Activated CD4-positive, alpha-beta T cell treated with anti-CD3 and anti-CD28 coated beads, Interleukin-10, Interleukin-2, amounts not matched to agents 100 ng/mL and 50 ng/mL, durations not matched to agents 16 hours and 8 hours (primary cell): ENCODE data around the gene LAMC3.
"Not testable (repeated sequence)": the region's sequence is repeated elsewhere in the genome, so short reads cannot be mapped to it uniquely, and the experiment has no call there.

Source experiments
- DNase-seq: peaks from one replicate; pipeline ENCODE4 v3.0.0-alpha.2; 2020

The LAMC3 gene

GRCh38 chr9:131082774-131083512 lies 74.0 kb downstream of the LAMC3 start:
- DNase-seq: no peak

GRCh38 chr9:131084661-131085369 lies 75.8 kb downstream of the LAMC3 start:
- DNase-seq: no peak

- DNase-seq: no peak
These were observed 76.6 kb downstream of the LAMC3 start for GRCh38 chr9:131085370-131086122.

DNA sequence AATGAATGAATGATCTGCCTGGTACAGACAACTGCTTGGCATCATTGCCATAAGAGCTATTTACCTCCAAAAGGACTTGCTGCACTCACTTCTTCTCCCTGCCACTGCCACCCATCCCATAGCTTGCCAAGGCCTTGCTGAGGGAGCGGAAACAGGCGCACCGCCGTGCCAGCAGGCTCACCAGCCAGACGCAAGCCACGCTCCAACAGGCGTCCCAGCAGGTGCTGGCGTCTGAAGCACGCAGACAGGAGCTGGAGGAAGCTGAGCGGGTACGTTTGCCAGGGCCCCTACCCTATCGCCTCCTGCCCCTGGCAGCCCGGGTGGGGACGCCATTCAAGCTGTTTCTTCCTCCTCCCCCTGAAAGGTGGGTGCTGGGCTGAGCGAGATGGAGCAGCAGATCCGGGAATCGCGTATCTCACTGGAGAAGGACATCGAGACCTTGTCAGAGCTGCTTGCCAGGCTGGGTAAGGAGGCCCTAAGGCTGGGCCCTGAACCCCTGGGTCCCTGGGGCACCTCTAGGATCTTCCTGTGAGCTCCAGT lies 78.5 kb downstream of the LAMC3 start:
- DNase-seq: no peak

DNA sequence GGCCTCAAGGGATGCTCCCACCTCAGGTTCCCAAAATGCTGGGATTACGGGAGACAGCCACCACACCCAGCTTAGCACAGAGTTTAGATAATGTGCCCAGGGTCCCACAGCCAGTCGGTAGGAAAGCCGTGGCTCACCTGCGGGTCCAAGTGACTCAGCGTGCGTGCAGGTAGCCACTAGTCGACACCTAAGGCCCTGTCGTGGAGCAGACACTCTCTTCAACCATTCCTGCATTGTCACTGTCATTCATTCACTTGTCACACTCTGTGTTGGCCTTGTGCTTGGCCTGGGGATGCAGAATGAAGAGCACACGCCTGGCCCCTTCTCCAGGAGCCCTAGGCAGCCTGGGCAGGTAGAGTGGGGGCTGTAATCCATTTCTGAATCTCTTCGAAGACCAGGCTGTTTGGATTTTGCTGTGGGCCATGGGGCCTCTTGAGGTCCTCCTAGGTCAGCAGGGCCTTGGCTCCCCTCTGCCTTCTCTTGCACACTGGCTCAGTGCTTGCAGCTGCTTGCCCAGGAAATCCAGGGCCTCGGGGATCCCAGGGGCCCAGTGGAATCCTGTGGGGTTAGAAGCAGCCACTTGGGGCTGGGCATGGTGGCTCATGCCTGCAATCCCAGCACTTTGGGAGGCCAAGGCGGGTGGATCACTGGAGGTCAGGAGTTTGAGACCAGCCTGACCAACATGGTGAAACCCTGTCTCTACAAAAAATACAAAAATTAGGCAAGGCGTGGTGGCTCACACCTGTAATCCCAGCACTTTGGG lies 81.2 kb downstream of the LAMC3 start:
- no peak for DNase-seq

GRCh38 chr9:131091352-131091992 lies 82.5 kb downstream of the LAMC3 start:
- DNase-seq: no peak

DNA sequence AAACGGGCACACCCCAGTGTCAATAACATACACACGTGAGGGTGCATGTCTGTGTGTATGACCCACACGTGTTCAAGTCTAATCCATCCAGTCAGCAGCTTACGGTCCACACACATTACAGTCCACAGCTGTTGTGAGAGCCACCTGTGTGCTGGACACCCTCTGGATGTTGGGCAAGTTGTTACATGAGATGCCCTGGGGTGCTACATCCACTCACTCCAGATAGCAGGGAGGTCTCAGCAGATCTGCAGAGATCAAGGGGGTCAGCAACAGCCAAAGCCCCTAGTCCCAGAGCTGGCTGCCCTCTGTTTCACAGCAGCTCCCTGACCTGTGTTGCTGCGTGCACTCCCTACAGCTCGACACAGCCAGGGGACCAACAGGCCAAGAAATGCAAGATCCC lies 83.1 kb downstream of the LAMC3 start:
- no peak for DNase-seq

DNA sequence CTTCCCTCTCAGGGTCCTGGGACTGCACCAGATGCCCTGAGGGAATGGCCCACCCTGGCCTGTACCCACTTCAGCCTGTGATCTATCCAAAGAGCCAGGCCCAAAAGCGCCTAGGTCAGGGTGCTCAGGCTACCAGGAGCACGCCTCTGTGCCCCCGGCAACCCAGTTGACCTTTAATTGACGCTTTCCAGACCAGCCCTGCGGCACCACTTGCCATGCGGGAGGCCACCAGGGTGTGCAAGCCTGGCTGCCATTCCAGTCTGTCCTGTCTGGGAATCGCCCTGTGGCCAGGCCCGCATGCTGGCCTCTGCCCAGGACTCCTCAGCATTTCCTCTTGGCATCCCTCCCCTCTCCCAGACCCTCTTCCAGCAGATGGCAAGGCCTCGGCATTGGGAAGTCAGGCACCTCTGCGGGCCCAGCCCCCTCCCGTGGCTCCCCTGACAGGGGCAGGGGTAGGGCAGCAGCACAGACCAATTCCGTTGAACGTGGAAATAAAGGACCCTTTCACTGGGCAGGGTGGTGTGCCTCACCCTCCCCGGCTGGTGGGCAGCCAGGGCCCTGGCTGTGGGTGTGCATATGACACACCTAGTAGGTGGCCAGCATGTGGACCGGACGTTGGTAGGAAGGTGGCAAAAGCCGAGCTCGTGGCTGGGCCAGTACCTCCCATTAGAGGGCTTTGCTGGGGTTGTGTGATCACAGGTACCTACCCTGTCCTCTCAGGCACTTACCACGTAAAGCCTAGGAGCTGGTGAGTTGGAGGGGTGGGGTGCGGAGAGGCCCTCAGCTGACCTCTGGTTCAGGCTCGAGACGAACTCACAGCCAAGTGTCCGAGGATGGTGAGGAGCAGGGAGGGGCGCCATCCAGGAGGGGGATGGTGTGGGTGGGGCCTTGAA lies 83.8 kb downstream of the LAMC3 start:
- no peak for DNase-seq

DNA sequence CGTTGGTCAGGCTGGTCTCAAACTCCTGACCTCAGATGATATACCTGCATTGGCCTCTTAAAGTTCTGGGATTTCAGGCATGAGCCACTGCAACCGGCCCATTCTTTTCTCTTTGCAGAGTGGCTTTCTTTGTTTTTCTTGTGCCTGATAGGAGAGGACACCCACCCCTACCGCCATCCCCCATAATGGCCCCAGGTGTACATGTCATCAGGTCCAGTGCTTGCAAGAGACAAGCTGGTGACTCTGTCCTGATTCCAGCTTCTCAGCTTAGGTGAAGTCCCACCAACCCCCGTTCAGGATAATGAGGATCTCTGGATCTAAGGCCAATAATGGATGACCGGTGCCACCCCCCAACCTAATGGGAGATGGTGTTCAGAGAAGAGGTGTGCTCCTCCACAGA lies 85.0 kb downstream of the LAMC3 start:
- no peak for DNase-seq

DNA sequence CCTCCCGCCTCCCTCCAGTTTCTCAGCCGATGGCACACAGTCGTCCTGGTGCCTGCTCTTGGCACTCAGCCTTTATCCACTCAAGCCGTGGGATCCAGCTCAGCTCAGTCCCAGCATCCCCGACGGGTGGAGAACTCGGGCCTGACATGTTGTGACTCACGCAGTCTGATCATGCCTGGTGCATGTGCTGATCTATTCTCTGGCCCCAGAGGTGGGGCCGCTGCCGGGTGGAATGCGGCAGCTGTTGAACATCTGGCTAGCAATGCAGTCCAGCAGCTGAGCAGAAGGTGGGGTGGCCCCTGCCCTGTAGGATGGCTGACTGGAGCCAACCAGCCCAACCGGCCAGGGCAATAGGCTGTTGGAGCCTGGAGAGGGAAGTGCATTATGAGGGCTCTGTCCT lies 85.6 kb downstream of the LAMC3 start:
- no peak for DNase-seq

DNA sequence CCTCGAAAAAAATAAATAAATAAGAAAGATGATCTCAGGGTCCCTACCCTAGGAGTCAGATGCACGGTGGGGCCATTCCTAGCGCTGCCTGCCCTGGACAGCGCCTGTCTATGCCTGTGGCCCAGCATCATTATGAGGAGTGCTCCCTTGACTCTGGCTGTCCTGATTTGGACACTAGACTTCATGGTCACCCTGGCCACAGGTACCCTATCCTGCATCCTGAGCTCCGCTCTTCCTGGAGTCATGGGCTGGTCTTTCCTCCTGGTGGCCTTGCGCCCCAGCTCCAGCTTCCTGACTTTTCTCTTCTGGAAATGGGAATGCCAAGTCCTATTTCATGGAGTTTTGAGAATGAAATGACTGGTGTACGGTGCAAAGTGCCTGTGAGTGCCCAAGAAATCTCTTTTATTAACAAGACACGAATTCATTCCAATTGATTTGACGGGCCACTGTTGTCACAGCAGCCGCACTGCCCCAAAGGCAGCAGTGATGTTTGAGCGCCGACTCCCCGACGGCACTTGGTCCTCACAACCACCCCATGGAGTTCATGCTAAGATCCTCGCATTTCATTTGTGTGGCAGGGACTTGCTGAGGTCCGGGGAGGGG lies 86.8 kb downstream of the LAMC3 start:
- no peak for DNase-seq

GRCh38 chr9:131096269-131097125 lies 87.5 kb downstream of the LAMC3 start, which contains the start of gene AIF1L:
Gene AIF1L, plus strand, starts transcription at chr9:131096531. Its CDS starts 99 bp downstream, at chr9:131096630.
- DNase-seq: peak; percentile 16

DNA sequence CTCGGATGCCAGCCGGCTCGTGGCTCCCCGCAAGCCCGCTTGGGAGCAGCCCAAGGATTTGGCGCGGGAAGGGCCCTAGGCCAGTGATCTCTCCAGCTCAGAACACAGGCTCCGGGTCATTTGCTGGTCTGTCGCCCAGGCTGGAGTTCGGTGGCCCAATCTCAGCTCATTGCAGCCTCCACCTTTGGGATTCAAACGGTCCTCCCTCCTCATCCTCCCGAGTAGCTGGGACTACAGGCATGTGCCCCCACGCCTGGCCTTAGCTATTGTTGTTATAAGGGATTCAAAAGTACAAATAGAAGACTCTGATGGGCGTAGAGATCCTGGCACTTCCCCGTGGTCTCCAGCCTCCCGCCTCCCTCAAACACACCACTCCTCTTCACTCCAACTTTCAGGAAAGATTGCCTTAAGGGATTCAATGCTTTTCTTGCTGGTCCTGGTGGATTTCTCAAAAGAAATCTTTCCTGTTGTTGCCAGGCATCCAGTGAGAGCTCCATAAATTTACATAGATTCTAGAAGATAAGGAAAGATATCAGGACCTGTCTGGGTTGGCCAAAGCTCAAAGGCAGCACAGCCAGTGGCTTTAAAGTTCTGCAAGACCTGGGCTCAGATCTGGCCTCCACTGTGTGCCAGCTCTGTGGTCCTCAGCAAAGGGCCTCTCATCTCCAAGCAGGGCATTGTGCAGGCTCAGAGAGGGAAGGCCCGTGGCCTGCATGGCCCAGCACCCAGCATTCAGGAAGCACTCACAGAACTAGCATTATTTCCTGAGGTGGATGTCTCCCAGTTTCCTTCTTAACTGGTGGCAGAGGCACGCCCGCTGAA lies 88.4 kb downstream of the LAMC3 start:
- no peak for DNase-seq

DNA sequence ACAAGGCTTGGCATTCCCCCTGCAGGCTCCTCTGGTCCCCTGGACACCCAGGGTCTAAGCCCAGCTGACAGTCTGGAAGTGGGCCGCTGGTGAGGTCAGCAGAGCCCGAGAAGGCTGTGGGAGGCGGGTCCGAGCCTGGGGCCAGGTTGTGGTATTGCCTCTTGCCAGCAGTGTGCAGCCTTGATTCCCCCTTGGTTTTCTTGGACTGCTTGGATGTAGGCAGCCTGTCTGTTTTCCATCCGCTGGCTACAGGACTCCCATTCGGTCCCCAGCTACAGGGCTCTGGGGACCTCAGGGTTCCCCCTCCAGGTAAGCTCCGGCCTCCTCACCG lies 88.9 kb downstream of the LAMC3 start:
- DNase-seq: no peak

- no peak for DNase-seq
These were observed 89.6 kb downstream of the LAMC3 start for GRCh38 chr9:131098391-131099101.

DNA sequence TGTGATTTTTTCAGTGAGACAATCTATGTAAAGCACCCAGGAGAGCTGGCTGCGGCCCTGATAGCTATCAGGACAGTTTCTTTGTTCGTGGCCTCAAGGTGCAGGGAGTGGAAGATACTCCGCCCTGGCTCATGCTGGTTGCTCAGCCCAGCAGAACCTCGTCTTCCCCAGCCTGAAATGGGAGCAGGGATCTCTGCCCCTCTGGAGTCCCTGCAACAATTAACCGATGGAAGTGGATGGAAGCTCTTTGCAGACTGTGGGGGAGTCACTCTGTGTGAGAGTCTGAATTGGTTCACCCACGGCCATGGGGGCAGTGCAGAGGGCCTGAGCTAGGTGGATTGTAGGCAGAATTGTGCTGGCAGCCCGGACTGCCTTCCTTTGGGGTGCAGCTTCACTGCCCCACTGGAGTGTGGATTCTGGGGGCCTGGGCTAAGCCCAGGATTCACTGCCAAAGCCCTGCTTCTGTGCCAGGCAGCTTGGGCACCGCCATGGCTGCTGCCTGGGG lies 90.2 kb downstream of the LAMC3 start:
- DNase-seq: no peak

DNA sequence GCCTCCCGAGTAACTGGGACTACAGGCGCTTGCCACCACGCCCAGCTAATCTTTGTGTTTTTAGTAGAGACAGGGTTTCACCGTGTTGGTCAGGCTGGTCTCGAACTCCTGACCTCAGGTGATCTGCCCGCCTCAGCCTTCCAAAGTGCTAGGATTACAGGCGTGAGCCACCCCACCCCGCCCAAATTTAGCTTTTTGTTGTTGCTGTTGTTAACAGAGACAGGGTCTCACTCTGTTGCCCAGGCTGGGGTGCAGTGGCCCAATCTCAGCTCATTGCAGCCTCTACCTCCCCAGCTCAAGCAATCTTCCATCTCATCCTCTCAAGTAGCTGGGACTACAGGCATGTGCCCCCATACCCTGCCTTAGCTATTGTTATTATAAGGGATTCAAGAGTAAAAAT lies 90.9 kb downstream of the LAMC3 start:
- not testable (repeated sequence) for DNase-seq

DNA sequence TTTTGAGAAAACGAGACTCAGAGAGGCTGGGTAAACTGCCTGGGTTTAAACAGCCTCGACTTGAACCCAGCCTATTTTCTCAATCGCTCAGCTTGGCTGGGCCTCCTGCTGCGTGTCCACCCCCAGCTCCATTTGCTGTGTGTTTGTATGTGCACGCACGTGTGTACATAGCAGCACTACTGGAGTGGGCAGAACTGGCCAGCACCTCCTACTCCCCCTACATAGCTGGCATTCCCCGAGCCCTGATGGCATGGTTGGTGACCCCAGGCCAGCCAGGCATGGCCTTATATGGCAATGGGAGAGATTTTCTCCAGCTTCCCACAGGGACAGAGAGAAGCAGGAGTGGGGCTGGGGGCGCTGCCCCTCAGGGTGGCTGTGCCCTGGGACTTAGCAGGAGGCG lies 91.5 kb downstream of the LAMC3 start:
- no peak for DNase-seq
